DMS79 treated with DMSO at 0.1 percent for 48 hours (cell line): ENCODE results near the gene TRIO.

Source experiments
- DNase-seq: peaks from one replicate; lab custom pipeline; 2025; lab: John Stamatoyannopoulos, UW

TRIO gene

DNA sequence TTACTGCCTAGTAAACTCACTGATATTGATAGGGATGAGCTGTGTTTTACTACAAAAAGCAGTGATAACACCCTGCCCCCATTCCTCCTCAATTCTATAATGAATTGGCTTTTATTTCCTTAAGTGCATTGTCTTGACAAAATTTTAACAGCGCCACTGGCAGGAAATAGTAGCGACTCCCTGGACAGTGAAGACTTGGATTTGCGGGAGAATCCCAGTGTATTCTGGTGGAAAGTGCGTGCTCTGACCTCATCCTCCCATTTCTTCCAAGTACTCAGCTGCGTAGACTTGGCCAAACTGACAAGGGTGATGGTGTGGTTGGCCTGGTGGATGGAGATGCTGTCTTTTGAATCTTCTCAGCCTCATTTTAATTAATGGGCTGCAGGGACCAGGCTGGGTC lies 5.3 kb downstream of the TRIO start:
- DNase-seq: no peak

DNA sequence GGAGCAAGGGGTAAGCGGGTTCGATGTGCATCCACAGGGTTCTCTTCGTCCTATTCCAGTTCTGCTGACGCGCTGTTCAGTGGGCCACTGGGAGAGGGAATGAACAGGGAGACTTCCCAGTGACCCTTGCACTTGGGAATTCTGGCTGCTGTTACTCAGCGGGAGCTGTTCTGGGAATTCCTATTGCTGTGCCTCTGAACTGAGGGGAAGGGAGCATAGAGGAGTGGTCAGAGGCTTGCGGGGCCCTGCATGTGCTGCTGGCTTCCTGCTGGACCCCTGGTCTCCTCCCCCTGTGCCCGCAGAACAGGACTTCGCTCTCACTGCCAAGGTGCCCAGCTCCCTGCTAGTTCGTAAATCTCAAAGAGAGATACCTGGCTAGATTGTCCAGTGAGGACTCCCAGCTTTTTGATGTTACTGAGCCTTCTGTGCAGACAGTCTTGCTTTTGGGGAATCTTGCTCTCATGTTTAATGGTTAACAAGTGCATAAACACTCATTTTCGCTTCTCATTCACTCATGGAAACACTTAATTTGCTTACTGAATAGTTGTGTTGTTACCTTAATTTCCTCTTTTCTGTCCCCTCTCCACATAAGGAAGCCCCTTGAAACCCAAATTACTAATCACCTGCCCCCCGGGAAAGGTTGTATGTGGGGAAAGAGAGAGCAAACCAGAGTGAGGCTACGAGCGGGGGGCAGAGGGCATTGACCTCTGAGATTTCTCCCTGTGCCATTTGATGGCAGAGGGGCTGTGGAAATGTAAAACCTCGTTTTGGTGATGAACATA lies 5.9 kb downstream of the TRIO start:
- no peak for DNase-seq

DNA sequence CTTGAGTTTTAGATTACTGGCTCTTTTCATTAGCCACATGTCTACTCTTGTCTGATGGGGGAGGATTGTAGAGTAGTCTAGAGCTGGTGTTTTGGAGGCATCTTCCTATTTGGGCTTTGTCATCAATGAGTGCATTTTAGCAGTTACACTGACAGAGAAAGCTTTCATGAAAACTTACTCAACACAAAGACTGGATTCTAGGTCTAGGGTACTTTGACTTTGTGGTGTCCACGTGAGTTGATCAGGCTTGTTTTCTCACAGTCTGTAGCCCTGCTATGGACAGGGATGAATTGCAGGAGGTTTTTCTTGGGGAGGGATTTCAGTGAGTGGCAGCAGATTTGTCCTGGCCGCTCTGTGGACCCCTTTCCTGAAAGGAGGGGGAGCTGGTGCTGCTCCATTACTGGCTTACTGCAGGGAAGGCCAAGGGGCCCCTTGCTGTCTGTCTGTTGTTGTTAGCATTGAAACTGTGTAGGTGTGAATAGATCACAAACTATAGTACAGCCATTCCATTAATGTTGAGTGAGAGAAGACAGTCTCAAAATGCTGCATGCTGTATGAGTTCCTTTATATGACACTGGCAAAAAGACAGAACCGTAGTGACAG lies 6.6 kb downstream of the TRIO start:
- no peak for DNase-seq

DNA sequence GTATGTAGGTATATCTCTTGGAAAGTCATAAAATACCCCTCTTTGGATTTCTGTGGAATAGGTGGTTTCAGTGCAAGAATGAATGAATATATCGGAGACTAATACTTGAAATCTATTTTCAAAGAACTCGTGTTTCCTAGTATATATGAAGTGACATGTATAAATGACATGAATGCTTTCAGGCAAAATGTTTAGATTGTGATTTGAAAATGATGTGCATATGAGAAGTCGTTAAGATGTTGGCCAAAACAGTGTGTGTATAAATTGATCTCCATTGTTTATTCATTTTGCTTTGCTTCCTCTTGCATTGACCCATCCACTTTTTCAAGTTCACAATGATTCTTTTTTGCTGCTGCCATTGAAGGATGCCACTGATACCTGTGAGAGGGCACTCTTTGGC lies 8.3 kb downstream of the TRIO start:
- DNase-seq: no peak

DNA sequence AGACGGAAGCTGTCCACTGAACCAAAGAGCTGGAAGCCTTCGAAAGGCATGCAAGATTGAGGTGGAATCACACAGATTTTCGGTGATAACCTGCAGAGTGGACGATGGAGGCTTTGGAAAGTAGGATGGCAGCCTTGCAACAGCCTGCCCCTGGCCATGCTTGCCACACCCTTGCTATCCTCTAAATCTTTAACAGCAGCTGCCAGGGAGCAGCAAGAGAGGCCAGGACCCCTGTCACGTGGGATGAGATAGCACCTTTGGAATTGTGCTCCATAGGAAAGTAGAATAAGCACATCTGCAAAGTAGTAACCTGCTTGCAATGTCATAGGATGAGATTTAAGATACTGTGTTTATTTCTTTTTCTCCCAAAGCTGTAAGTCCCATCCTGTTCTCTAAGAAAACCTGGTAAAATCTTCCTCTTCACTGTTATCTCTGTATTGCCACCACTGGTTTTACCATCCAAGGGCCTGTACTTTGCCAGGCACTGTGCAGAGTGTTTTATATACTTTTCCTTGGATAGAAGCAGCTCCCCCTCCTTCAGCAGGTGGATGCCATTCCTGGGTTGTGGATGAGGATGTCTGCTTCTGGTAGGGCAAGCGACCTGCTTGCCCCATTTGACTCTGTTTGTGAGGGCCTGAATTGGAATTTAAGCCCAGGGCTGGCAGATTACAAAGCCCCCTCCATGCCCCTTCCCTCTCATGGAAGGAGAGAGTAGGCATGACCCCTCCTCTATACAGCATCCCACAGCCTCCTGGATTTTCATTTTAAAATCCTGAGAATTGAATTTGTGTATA lies 10.1 kb downstream of the TRIO start:
- DNase-seq: no peak

DNA sequence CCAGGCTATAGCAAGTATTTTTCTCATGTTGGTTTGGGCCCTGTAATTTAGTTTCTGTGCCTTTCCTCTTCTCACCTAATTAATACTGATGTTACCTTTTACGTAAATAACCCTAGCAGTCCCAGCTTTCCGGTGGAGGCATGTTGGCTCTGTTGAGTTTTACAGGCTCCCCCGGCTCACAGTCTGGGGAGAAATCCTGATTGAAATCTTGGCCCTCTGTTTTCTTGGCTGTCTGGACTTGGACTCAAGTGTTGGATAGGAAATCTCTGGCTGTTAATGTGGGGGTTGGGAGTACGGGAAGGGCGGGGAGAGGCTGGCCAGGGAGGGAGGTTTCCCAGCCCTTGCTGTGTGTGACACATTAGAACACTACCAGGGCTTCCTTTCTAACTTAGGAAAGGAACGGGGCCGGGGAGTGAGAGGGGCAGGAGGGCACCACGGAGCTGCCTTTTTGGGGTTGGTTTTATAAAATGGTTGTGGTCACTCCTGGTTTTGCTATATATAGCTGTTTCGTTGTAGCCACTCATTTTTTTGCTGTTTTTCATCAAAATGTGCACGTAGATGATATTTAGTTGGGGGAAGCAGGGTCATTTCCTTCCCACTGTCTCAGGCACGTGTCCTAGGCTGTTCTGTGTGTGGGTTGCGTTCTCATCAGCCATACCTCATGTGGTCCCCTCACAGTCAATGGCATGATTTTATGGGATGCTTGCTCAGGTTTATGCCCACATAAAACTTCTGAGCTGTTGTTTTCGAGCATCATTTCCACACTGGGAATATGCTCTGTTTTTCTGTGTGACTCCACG lies 11.0 kb downstream of the TRIO start:
- no peak for DNase-seq

DNA sequence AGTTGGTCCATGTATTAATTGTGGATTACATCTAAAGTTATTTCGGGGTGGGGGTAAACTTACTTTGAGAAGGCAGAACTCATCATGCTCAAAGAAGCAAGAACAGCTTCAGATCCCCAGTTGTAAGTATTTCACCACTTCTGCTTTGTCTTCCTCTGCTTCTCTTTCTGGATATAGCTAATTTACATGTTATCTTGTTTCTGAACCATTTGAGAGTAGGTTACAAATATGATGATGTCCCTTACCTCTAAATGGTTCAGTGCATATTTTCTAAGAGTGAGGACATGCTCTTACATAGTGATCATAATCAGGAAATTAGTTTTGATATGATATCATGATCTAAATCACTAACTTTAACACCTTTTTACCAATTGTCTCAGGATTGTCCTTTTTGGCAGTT lies 11.9 kb downstream of the TRIO start:
- DNase-seq: no peak

DNA sequence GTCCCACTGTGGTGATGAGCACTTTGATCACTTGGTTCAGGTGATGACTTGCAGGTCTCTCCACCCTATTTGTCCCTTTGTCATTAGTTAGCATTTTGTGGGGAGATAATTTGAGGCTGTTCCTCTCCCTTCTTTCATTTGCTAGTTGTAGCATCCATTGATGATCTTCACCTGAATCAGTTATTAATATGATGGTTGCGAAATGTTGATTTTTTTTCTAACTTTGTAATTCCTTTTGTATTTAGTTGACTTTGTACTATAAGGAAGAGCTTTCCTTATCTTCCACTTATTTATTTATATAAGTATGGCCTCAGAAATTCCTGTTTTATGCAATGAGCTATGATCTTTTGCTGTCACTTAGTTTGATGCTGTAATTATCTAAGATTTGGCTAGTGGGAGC lies 12.6 kb downstream of the TRIO start:
- no peak for DNase-seq

DNA sequence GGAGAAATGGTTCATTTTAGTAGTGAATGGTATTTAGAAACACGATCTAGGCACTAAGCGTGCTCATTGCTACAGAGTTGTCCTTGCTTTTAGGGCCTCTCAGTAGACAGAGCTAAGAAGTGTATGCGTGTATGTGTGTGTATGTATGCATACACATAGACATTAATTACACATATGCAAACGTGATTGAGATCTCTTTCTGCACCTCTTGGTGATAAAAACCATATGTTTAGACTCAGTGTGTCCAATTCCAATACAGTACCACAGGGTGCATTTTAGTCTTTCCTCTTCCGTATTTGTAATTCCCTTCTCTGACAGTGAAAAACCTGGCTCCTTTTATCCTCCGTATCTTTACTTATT lies 13.1 kb downstream of the TRIO start:
- no peak for DNase-seq

DNA sequence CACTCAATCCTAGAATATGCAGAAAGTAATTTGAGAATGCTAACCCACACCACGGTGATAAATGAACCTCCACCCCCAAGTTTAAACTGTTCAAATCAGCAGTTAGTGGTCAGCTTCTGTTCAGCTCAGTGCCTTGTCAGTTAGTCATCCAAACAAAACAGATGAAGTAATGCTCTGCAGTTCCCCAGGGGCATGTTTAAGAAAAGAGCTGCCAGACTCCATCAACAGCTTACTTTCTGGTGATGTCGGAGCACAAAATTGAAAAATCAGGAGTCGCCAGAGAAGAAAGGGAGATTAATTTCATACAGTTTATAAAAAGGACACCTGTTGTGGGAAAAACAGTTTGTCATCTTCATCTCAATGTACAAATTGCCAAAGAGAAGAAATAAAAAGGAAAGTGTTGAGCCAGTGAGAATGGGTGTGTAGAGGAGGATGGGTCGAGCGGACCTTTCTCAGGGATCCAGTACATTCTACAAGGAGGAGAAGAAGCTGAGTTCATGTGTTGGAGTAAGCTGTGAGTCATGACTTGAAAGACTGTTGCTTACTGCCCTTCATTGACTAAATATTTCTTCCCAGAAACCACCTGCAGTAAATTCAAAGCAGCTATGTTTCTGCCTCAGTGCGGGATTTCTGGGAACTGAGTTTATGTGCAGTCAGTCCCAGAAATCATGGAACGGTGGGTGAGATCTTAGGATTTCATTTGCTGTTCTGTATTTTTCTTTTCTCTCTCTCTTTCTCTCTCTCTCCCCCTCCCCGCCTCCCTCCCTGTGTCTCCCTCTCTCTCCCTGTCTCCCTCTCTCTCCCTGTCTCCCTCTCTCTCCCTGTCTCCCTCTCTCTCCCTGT lies 13.7 kb downstream of the TRIO start:
- peak; percentile 21 for DNase-seq

DNA sequence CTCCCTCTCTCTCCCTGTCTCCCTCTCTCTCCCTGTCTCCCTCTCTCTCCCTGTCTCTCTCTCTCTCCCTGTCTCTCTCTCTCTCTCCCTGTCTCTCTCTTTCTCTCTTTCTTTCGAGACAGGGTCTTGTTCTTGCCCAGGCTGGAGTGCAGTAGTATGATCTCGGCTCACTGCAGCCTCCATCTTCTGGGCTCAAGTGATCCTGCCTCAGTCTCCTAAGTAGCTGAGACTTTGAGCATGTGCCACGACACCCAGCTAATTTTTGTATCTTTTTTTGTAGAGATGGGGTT lies 14.3 kb downstream of the TRIO start:
- DNase-seq: no peak

DNA sequence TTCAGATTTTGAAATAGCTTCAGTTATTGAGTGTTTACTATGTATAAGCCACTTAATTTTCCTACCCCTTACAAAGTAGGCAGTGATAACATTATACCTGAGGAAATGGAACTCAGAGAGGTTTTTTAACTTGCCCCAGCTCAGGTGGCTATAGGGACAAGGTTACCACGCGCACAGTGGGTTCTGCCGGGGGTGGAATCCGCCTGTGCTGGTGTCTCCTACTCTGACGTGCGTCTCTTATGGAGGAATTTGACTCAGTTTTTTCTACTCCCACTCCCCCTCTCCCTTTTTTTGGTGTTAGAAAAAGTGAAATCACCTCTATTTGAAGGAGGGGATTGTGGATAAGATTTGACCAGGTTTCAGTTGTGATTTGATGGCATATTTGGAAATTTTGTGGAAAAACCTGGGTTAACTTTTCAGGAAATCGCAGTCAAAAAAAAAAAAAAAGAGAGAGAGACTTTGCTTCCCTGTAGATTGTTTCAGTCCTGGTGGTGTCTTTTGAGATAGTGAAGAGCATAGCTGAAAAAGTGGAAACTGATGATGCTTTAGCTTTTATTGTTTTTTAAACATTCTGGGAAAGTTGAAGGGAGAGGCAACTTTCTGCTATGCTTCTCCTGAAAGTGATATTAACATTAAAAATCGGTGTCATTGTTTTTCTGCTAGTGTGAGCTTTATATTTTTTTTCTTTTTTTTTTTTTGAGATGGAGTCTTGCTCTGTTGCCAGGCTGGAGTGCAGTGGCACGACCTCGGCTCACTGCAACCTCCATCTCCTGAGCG lies 15.9 kb downstream of the TRIO start:
- no peak for DNase-seq

DNA sequence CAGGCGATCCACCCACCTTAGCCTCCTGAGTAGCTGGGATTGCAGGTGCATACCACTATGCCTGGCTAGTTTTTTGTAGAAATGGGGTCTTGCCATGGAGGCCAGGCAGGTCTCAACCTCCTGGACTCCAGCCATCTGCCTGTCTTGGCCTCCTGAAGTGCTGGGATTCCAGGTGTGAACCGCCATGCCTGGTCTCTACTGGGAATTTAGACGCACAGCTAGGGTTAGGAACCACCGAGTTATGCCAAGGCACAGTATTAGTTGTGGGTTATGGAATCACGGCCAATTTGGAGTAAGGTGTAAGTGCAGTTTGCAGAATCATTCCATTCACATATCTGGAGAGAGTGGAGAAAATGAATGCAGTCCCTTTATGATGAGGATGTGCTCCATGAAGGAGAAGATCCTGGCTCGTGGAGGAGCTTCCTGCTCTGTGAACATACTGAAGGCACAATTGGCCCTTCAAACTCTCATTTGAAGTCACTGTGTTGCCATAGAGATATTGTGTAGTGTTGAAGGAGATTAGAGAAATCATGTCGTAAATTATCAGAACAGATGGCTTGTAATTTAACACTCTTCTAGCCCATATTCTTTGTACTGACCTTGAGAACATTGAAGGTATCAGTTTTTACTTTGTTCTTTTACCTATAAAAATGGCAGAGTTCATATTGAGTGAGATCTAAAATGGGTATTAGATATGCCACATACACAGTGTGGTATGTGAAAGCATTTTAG lies 18.8 kb downstream of the TRIO start:
- peak; percentile 35 for DNase-seq

DNA sequence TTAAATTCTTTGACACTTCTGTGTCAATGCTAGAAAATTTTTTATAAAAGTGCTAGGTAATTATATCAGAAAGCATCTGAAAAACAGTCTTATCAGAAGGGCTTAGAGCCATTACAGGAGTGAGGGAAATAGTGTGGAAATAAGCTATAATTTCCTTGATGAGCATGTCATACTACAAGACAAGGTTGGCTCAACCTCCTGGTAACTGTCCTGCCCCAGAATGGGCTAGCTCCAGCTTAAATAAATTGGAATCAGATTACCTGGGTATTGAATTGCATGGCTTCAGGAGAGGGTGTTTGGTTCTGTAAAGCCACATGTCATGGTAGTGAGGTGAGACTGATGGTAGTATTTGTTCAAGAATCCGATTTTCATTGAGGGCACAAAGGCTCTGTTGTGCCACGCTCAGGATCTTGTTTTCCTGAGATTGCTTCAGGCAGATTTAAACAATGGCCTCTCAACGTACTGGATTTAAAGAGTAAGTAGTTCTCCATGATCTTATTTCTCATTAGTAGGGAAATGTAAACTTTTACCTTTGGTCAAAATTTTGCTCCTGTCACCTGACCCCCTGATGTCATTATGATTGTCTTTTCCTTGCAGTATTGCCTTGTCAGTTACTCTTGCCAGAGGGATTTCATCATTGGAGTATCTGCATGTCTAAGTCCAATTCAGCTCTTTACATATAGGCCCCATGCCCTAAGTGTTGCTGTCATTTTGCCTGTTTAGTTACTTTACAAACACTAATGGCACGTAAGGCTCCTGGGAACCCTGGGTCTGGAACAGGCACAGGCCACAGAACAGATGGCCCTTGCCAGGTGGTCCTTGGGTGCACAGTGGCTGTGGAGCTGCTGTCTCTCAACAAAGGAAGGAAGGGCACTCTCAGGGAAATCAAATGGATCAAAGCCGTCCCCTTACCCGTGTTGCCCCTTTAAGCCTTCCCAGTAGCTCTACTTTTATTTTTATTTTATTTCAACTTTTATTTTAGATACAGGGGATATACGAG lies 21.3 kb downstream of the TRIO start:
- DNase-seq: no peak

DNA sequence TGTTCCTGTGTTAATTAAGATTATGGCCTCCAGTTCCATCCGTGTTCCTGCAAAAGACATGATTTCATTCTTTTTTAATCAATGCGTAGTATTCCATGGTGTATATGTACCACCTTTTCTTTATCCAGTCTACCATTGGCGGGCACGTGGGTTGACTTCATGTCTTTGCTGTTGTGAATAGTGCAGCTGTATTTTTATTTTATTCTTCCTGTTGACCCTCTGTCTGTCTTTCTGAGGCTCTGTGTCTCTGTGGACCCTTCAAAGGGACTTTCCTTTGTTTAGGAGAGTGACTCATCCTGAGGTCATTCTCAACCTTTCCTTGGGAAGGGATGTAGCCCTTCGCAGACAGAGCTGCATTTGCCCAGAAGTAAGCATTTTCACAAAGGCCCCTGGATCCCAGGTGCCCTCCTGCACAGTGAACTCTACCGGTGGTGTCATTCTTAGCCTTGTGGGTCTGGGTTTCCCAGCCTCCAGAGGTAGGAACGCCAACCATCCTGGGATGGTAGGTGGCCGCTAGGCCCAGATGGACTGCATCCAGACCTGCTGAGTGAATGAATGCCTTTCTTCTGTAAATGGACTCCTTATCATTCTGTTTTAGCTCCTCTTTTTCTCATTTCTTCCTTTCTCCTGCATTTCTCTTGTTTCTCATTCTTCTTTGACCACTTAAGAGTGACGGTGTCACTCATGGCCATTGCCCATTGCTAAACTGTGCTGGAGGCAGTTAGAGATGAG lies 22.4 kb downstream of the TRIO start:
- no peak for DNase-seq

DNA sequence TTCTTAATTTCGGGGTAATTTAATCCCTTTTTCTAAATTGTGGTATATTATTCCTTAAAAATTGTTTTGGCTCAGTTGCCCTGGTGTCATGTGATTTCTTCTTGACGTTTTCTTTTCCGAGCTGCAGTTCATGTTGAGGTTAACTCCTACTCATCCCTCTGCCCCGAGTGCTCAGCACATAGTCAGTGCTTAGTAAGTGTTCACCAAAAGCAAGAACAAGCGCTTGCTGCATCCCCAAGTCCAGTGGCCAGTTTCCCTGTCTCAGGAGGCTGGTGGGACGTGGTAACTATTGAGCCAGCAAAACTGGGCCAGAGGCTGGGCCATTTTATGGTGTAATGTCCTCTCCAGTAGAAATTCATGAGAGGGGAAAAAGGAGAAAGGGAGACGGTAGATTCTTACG lies 23.3 kb downstream of the TRIO start:
- DNase-seq: no peak

DNA sequence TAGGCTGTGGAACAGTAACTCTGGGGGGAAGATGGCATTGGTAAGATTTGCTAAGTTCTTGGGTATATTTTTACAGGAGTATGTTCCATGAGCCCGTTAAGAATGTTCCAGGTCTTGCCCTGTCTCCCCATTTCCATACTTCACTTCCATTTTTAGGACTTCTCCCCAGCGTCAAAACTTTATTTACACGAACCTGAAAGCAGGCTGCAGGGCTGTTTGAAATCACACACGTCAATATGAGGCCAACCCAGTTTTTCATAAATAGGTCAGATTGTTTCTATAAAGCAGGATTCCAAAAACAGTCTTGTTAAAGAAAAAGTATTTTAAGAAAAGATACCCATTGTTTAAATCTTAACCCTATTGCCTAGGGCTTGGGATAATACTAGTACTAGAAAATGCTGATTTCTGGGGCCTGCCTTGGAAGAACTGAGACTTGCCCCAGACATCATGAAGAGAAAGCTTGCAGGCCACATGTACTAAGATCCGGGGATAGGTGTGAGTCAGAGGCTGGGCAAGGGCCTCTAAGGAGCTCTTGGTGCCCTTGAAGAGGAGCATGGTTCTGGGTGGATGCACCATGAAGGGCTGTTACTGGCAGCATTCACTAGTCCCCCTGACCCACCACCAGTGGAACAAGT lies 24.2 kb downstream of the TRIO start:
- DNase-seq: peak; percentile 81
